ENCODE measurements around the gene KIAA2012.

The KIAA2012 gene

DNA sequence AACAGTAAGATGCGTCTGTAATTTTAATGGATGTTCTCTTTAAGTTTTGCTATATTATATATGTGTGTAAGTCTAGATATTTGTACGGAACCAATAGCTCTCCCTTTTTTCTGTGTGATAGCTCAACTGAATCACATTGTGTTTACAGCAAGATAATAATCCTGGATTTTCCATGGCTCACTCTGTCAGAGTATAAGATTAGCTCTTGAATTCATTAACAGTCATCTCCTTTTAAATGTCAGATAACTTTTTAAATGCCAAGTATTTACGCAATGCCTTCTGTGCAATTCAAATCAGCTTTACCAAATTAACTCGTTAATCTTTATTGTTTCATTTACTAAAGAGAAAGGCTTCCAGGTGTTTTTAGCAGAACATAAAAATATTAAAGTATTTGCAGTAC is 76.9 kb downstream of the KIAA2012 start:
- DNase-seq = no peak

DNA sequence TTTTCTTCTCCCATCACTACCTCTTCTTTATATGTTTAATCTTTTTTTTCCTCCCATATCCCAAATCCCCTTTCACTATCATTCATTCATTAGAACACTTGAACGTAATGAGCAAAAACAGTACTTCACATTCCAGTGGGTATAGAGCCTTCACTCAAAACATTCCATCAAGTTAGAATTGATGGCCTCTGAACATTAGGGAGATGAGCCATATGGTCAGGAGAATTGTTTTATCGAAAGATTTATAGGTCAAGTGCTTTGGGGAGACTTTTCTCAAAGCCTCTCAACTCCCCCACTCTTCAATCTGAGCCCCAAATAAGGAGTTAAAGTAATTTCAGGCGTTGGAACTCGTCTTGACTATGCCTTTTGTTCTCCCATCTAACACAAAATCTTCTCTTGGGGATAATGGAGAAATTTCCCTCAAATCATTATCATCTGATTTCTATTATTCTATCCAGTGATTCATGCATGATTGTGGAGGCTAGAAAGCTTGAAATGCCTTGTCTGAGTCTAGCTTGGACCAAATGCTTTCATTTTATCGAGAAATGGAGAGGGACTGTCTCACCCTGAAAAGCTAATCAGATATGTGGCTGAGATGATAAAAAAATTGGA is 79.2 kb downstream of the KIAA2012 start:
- DNase-seq = no peak

- DNase-seq = no peak
Observed at GRCh38 chr2:202154613-202155012, 81.6 kb downstream of the KIAA2012 start.

DNA sequence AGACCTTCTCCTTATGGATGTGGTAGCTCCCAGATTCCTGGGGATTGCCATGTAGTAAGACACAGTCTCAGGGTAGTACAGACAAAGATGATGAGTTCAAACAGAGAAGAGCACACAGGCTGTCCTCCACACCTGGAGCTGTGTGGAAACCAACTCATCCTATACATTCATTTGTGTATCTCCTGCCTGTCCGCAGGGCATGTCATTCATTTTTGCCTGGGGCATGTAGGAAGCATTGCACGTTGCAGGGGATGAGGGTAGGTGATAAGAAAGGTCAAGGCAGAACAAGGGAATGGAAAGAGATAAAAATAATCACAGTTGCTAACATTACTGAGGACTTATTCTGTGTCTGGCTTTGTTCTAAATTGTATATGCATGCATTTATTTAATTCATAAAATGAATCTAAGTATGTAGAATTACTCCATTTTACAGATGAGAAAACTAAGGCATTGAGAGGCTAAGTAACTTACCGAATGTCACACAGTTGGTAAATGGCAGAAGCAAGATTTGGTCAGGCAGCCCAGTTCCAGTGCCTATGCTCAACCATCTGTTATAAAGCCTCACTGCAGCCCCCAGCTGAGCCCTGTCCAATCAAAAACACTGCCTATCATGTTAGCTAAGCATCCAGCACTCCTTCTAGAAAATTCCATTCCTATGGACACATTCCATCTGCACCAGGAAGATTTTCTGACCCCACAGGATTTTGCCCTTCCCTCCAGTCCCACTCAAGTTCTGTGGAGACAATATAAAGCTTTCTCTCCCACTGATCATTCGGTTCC is 84.3 kb downstream of the KIAA2012 start:
- DNase-seq = no peak

DNA sequence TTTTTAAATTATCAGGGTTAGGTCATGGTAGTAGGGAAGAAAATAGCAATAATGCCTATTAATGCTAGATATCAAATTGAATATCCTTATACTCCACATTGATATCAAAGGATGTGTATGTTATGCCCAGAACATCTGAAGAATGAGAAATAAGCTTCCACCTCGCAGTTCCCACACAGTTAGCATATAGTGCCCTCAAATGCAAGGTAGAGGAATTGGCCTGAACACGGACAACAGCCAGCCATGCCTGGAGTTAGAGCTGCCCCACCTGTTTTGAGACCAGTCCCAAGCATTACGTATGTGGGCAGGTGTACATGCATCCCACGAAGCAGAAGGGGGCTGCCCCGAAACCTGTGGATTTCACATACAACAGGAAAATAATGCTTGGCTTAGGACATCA is 85.7 kb downstream of the KIAA2012 start:
- no peak for DNase-seq

GRCh38 chr2:202161151-202161835 is 88.2 kb downstream of the KIAA2012 start:
- DNase-seq = no peak

DNA sequence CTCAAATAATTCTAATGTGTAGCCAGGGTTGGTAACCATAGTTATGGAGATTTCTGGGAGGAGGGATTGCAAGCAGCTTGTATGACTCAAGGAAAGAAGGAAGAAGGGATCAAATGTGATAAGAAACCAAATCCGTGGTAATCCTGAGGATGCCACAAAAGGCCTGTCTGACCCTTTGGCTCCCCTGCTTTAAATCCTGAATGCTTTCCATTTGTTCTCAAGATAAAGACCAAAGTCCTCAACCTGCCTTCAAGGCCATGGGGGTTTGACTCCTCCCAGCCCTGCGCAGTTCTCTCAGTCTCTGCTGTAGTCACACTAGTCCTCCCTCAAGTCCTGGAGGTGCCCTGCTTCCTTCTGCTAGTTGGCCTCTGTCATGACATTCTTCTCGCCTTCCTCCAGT is 91.4 kb downstream of the KIAA2012 start:
- DNase-seq = no peak

DNA sequence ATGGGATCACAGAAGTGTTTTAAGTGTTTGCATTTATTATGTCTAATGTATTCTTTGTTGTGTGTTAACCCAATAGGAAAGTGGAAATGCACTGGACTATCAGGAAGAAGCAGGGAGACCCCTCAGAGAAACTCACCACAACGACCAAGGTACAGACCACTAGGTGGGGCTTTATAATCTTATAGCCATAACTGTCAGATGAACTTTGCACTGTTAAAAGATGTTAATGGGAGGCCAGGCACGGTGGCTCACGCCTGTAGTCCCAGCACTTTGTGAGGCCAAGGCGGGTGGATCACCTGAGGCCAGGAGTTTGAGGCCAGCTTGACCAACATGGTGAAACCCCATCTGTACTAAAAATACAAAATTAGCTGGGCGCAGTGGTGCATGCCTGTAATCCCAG is 92.2 kb downstream of the KIAA2012 start:
- no peak for DNase-seq

DNA sequence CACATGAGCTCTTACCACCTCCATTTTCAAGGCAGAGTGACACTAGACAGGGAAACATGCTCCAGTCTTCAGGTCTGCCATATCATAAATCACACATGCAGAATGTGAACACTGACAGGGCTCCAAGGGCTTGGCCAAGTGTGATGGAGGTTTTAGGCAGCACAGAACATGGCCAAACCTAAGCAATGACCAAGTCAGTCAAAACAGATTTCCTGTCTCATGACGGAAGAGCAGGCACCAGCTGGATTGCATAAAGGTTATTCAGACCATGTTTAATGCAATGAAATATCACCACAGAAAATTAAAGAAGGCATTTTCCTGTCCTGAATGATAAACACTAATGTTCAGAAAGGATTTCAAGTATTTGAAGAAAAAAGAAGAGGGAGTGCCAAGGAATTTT is 92.9 kb downstream of the KIAA2012 start:
- no peak for DNase-seq

DNA sequence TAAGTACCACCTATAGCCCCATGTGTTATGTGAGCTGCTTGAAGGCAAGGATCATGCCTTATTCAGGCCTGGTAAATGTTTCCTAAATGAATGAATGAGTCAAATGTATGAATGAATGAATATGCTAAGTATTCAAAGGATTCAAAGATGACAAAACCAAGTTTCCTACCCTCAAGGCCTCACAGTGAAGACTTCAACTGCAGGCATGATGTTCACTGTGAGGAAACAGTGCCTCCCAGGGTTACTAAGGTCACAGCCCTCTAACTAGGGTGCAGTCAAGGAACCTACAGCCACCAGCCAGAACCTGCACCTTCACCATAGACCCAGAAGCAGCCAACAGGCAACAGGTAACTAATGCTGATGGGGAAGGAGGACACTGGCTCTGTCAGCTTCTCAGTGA is 96.1 kb downstream of the KIAA2012 start:
- no peak for DNase-seq

DNA sequence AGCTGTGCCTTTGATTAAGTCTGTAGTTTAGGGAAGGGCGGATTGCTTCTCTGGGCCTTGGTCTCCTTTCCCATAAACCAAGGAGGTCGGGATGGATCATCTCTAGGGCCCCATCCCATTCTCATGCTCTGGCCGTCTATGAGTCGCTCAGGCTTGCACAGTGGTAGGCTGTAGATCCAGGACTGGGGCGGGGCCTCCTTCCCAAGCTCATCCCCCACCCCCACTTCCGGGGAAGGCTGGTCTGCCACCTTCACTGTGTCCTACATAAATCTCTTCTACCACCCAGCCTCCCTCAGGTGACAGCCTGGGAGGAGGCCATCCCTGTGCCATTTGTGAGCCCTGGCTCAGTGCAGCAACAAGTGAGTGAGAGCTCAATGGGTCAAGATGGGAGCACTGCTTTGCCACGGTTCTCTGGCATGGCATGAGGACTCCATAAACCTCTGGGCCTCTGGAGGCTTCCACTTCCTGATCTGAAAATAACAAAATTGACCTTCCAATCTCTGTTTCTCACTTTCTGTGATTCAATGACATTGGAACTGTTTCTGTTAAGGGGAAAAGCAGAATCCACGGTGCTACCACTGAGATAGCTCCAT is 96.9 kb downstream of the KIAA2012 start:
- no peak for DNase-seq

GRCh38 chr2:202171241-202171825 is 98.3 kb downstream of the KIAA2012 start:
- peak; percentile 74 for DNase-seq

GRCh38 chr2:202172439-202173211 is 99.6 kb downstream of the KIAA2012 start:
- no peak for DNase-seq

GRCh38 chr2:202178346-202178958 is 105.4 kb downstream of the KIAA2012 start:
- no peak for DNase-seq

- DNase-seq = no peak
Observed at GRCh38 chr2:202184557-202184956, 111.5 kb downstream of the KIAA2012 start.

- DNase-seq = no peak
Observed at GRCh38 chr2:202185156-202185555, 112.1 kb downstream of the KIAA2012 start.

GRCh38 chr2:202186641-202187202 is 113.7 kb downstream of the KIAA2012 start:
- no peak for DNase-seq

- no peak for DNase-seq
Observed at GRCh38 chr2:202187570-202187969, 114.5 kb downstream of the KIAA2012 start.

- no peak for DNase-seq
Observed at GRCh38 chr2:202193305-202193704, 120.2 kb downstream of the KIAA2012 start.

DNA sequence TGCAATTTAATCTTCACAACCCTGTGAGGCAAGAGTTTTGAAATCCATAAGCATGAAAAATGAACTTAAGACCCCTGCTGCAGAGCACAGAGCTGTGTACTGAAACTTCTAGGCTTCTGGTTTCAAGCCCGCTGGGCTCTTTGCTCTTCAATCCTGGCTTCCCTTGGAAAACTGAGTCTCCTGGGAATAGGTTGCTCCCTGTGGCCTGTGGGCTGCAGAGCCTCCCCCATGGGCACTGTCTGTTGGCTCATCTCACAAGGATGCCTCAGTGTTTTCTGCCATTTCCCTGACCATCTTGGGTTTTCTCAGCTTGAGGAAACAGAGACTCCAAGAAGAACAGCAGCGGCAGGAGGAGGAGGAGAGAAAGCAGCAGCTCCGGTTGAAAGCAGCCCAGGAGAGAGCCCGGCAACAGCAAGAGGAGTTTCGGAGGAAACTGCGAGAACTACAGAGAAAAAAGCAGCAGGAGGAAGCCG is 120.9 kb downstream of the KIAA2012 start:
- DNase-seq = no peak

GRCh38 chr2:202194418-202194817 is 121.4 kb downstream of the KIAA2012 start:
- DNase-seq = no peak
